ENCODE measurements around the gene TCF23. TPM values are rescaled to one million over a fixed set of nuclear protein-coding genes. Genes with fewer than 3 reads are reported as not detected.

Gene TCF23
- total RNA-seq, 2 experiments from 2014 or later, result not detected

- intact Hi-C loops (cut with DNase I, micrococcal nuclease), result no loop called here
- Histone ChIP-seq H3K27me3 (ENCODE audit: control insufficient read depth in 1 of 2, insufficient read depth in 2 of 2, low read length in 2 of 2) (no peaks in the 10 kb centered on the region), H3K4me1 (ENCODE audit: insufficient read depth, low read length) (no peaks in the 10 kb centered on the region), H3K36me3 (ENCODE audit: insufficient read depth, low read length) (no peaks in the 10 kb centered on the region), H3K27ac (ENCODE audit: low read depth in 1 of 2, low read length in 2 of 2) (no peak overlapping the region), H3K4me3 (ENCODE audit: low read length) (no peak overlapping the region), H3K9me3 (ENCODE audit: control insufficient read depth in 1 of 2, insufficient read depth in 1 of 2, low read length in 2 of 2) (no peaks in the 10 kb centered on the region)
- CTCF ChIA-PET, result no interaction called here
- Mint-ChIP-seq H3K27me3 (peaks cover 4% of the 10 kb centered on the region), H3K36me3 (ENCODE audit: low read depth) (no peaks in the 10 kb centered on the region), H3K9me3 (no peaks in the 10 kb centered on the region), H3K27ac (no peak overlapping the region), H3K4me3 (no peak overlapping the region), H3K4me1 (ENCODE audit: low read depth) (no peaks in the 10 kb centered on the region)
- DNase-seq (no peak), ATAC-seq (ENCODE audit: poor library complexity) (no peak)
- no peak for TF ChIP-seq CTCF (IDR thresholded peaks at IDR 0.05)
- POLR2A ChIA-PET, result no interaction called here
Measured at GRCh38 chr2:27162151-27163121, 13.6 kb downstream of the TCF23 start.

- TF ChIP-seq CTCF (IDR thresholded peaks at IDR 0.05), result no peak
- no peak overlapping the region for H3K4me3 ChIP-seq (ENCODE audit: low read length)
- H3K4me1 Mint-ChIP-seq (ENCODE audit: low read depth), result peaks cover 4% of the 10 kb centered on the region
- H3K27me3 ChIP-seq (ENCODE audit: control insufficient read depth in 1 of 2, insufficient read depth in 2 of 2, low read length in 2 of 2), result peaks cover 1 to 3% of the 10 kb centered on the region in 2 experiments
- ChIA-PET POLR2A (interaction anchor here (0.8 kb wide), 1 partner anchor 170 kb away, joined by 3 read pairs; no protein-coding TSS in a partner anchor), CTCF (no interaction called here)
- H3K4me3 Mint-ChIP-seq, result no peak overlapping the region
- H3K9me3 Mint-ChIP-seq, result no peaks in the 10 kb centered on the region
- H3K27me3 Mint-ChIP-seq, result peaks cover 8% of the 10 kb centered on the region
- H3K27ac ChIP-seq (ENCODE audit: low read depth in 1 of 2, low read length in 2 of 2), result no peak overlapping the region
- ATAC-seq (ENCODE audit: poor library complexity), result no peak
- no peaks in the 10 kb centered on the region for H3K9me3 ChIP-seq (ENCODE audit: control insufficient read depth in 1 of 2, insufficient read depth in 1 of 2, low read length in 2 of 2)
- H3K36me3 Mint-ChIP-seq (ENCODE audit: low read depth), result no peaks in the 10 kb centered on the region
- no peaks in the 10 kb centered on the region for H3K36me3 ChIP-seq (ENCODE audit: insufficient read depth, low read length)
- H3K27ac Mint-ChIP-seq, result no peak overlapping the region
- DNase-seq, result no peak
- intact Hi-C loops (cut with DNase I, micrococcal nuclease), result no loop called here
- peaks cover 5% of the 10 kb centered on the region for H3K4me1 ChIP-seq (ENCODE audit: insufficient read depth, low read length)
Measured at GRCh38 chr2:27164960-27165763, 16.4 kb downstream of the TCF23 start.

GRCh38 chr2:27170581-27171337 lies 22.0 kb downstream of the TCF23 start:
- DNase-seq (no peak), ATAC-seq (ENCODE audit: poor library complexity) (no peak)
- H3K27ac Mint-ChIP-seq, result no peak overlapping the region
- H3K27me3 ChIP-seq (ENCODE audit: control insufficient read depth in 1 of 2, insufficient read depth in 2 of 2, low read length in 2 of 2), result peaks cover 3 to 5% of the 10 kb centered on the region in 2 experiments
- CTCF ChIA-PET, result interaction anchor here (0.7 to 1.6 kb wide), 12 partner anchors 7 to 210 kb away, joined by 3 to 14 read pairs (median 4); partner anchors contain the start of gene PREB
- H3K36me3 Mint-ChIP-seq (ENCODE audit: low read depth), result no peaks in the 10 kb centered on the region
- peaks cover 16% of the 10 kb centered on the region for H3K27me3 Mint-ChIP-seq
- H3K4me1 Mint-ChIP-seq (ENCODE audit: low read depth), result peaks cover 4% of the 10 kb centered on the region
- H3K4me3 ChIP-seq (ENCODE audit: low read length), result no peak overlapping the region
- TF ChIP-seq CTCF (IDR thresholded peaks at IDR 0.05), result no peak
- intact Hi-C loops (cut with DNase I, micrococcal nuclease), result loop anchor here (1.0 to 2.0 kb wide), 4 partner anchors 22 to 133 kb away; no protein-coding TSS in a partner anchor
- H3K4me3 Mint-ChIP-seq, result no peak overlapping the region
- POLR2A ChIA-PET, result no interaction called here
- H3K36me3 ChIP-seq (ENCODE audit: insufficient read depth, low read length), result no peaks in the 10 kb centered on the region
- no peaks in the 10 kb centered on the region for H3K9me3 ChIP-seq (ENCODE audit: control insufficient read depth in 1 of 2, insufficient read depth in 1 of 2, low read length in 2 of 2)
- no peak overlapping the region for H3K27ac ChIP-seq (ENCODE audit: low read depth in 1 of 2, low read length in 2 of 2)
- peaks cover 8% of the 10 kb centered on the region for H3K4me1 ChIP-seq (ENCODE audit: insufficient read depth, low read length)
- no peaks in the 10 kb centered on the region for H3K9me3 Mint-ChIP-seq
